GM19025 (cell line): Measurements from ENCODE around the gene APLP2.
"Not testable (repeated sequence)": the region's sequence is repeated elsewhere in the genome, so short reads cannot be mapped to it uniquely, and the experiment has no call there.

Experiments
- ATAC-seq: cut with Tn5 transposase; IDR thresholded peaks from one replicate; pipeline ENCODE4 v1.9.1; 2021; ENCODE audit warnings: mild to moderate bottlenecking, low read depth, moderate library complexity; ENCODE audit not compliant: unreplicated experiment

Gene APLP2

DNA sequence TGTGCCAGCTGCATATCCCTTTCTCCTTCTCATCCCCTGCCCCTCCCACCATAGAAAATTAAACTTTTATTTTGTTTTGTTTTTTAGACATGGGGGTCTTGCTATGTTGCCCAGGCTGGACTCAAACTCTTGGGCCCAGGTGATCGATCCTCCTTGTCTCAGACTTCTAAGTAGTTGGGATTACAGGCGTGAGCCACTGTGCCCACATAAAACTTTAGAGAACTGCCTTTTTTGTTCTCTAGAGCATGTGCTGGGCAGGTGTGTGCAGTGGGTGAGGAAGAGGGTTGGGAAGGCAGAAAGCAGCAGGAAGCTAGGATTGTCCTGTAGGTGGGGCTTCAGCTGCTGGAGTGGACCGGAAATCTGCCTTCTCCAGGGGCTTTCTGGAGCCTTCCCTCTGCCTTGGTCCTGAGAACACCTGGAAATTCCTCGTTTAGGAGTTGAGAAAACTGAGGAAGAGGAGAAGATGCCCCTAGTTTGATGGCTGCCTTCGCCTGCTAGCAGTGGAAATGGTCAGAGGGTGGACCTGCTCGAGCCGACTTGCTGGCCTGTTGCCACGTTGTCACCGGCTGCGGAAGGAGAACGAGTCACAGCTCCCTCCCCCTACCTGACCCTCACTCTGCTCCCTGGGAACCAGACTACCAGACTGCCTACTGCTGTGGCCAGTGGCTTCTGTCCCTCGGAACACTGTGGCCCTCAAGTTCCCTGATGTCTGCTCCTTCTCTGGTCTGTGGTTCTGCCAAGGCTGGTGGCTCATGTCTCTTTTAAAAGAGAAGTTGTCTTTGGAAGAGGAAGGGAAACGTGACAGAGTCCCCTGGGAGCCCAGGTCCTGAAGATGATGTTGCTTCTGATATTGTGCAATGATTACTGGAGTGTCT lies 93.9 kb downstream of the APLP2 start:
- ATAC-seq = no peak

GRCh38 chr11:130164221-130164570 lies 94.5 kb downstream of the APLP2 start:
- no peak for ATAC-seq

GRCh38 chr11:130165601-130166456 lies 96.1 kb downstream of the APLP2 start:
- ATAC-seq = no peak

- ATAC-seq = no peak
These were observed 96.7 kb downstream of the APLP2 start for GRCh38 chr11:130166457-130166784.

- ATAC-seq = no peak
These were observed 97.5 kb downstream of the APLP2 start for GRCh38 chr11:130167146-130167545.

DNA sequence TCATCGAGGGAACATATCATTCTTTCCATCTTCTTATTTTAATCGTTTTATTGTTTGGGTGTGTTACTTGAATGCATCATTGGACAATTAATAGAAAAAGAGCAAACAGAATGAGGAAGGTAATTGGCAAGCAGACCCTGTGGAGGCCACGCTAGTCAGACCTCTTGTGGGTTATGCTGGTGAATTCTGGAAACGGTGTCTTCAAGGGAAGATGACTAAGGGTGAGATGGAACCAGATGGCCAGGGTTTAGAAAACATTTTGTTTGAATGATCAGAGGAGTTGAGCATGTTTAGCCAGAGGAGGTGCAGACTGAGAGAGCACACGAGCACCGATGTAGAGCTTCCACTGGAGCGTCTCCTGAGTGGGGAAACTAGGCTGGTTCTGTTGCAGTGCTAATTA lies 98.4 kb downstream of the APLP2 start:
- ATAC-seq = no peak

- no peak for ATAC-seq
These were observed 100.7 kb downstream of the APLP2 start for GRCh38 chr11:130170345-130170744.

DNA sequence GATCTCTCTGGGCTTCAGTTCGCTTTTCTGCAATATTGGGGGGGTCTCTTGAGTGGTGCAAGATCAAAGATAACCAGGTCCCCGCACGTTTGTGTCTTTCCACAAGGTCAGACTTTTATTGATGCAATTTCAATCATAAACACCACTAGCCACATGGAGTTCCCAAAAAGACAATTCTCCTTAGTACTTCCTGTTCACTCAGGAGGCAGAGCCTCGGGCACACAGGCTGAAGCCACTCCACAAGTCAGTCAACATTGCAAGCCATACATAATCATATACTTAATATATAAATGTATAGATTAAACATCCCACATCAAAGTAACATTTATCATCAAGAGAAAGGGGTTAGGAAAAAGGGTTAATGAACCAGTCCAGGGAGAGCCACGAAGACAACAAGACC lies 101.8 kb downstream of the APLP2 start:
- no peak for ATAC-seq

- not testable (repeated sequence) for ATAC-seq
These were observed 102.3 kb downstream of the APLP2 start for GRCh38 chr11:130172001-130172400.

DNA sequence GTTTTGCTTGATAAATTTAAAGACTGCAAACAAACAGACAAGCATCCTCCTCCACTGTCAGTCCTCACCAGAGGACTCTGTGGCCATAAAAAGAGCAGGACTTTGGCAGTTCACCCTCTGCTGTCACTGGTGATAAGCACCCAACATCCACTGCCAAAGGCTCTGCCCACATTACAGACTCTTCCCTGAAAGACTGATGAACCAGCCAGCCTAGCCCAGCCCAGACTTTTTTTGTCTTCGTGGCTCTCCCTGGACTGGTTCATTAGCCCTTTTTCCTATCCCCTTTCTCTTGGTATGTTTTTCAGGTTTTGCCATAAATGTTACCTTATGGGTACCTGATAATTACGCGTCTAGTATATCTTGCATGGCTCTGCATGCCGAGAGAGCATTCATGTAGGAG lies 104.9 kb downstream of the APLP2 start:
- no peak for ATAC-seq

DNA sequence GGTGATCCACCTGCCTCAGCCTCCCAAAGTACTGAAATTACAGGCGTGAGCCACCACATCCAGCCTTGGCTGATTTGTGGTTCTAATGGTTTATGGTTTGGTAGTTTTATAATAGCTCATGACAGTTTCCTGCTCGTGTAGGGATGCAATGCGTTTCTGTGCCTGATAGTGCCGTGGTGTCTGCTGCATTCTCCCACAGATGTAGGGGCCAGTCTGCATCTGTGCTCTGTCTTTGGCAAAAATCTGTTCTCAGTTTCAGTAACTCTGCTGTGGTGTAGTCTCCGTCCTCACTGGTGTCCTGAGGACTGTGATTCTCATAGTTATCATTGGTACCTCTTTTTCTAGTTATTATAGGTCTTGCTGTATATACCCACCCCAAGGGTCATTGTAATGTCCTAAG lies 106.2 kb downstream of the APLP2 start:
- ATAC-seq = no peak

GRCh38 chr11:130177782-130178181 lies 108.1 kb downstream of the APLP2 start:
- no peak for ATAC-seq

DNA sequence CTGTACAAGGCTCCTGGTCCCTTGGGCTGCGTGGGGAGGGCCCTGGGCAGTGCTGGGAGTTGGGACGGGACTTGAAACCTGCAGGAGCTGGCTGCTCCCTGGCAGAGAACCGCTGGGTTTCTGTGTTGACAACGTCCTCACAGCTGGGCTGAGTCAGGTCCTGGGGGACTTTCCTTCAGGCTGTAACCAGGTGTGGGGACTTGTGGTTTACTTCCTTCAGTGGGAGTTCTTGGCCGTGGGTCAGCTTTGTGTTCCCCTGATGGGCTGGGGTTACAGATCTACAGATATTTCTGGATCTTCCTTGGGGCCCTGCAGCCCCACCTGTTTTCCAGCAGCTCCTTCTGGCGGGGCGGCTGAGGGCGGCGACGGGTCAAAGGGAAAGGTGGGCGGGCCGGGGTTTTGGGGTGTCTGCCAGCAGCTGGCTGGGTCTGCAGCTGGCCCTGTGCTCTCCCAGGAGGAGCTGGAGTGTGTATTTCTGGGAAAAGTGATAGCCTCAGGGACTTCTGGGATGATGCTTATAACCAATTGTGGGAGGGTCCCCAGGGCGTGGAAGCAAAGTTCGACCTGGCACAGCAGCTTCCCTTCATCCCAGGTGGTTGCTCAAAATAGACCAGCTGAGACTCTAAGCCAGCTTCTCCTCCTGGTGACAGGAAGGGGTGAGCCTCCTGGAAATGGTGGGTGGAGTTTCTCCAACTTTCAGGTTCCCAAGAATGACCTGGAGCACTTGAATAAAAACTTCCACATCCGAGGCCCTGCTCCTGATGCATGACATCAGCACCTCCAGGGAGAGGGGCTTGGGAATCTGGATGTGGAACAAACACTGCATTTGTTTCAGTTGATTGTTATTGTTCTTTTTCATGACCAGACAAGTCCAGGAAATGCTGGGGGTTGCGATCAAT lies 109.0 kb downstream of the APLP2 start:
- ATAC-seq = no peak

DNA sequence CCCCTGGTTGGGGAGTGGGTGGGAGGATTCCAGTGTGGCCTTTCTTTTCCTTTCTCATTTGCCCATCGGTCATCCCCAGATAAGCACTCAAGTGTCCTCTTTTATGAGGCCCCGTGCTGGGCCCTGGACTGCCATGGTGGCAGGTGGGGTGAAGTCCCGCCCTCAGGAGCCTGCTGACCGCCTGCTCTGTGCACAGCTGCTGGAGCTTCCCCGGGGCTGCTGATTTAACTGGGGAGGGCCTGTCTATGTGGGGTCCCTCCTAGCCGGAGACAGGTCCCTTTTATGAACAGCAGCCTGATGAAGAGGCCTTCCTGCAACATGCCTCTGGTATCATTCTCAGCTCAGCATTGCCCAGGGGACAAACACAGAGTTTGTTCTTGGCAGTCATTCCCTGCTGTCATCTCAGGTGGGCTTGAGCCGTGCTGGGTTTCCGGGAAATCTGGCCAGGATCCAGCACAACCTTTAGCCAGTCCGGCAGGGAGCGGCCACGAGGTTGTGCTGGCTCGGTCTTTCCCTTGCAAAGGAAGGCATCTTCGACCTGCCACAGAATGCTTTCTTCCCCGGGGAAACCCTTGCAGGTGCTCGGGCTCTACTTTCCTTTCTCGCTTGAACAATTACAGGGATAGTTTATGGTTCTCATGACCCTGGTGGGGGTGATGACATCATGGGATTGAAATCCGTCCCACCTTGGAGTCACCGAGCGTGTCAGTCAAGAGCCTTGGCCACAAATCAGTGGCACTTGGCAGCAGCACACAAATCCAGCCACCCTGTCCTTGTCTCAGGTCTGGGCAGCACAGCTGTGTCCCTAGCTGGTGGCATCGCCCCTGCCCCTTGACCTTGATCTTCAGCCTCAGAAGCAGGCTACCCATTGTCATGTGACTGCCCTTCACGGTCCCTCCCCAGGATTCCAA lies 110.0 kb downstream of the APLP2 start:
- no peak for ATAC-seq

GRCh38 chr11:130180491-130180890 lies 110.8 kb downstream of the APLP2 start:
- ATAC-seq = no peak

- no peak for ATAC-seq
These were observed 111.2 kb downstream of the APLP2 start for GRCh38 chr11:130180896-130181294.

GRCh38 chr11:130181295-130182272 lies 111.9 kb downstream of the APLP2 start:
- no peak for ATAC-seq

DNA sequence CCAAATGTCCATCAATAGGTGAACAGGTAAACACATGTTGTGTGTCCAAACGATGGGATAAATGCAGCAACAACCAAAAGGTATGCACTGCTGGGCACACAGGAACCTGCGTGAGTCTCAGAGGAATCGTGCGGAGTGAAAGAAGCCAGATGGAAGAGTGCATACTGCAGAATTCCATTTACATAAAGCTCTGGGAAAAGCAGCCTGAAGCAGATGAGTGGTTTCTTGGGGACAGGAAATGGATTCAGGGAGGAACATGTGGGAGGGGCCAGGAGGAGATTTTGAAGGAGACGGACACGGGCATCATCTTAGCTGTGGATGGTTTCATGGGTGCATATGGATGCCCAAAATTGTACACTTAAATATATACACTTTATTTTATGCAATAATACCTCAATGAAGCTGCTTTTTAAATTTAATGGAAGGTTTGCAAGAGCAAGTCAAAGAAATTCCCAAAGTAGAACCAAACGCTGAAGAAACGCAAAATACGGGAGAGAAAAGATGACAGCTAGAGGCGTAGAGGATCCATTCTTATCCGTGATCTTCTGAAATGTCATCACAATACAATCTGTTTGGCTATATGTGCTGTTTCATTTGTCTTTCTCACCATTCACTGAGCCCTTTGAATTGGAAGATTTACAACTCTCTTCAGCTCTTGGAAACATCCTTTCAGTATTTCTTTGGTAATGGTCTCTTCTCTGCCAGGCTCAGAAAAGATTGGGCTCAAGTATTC lies 114.3 kb downstream of the APLP2 start:
- ATAC-seq = no peak
